Measurements from ENCODE around the gene IYD.

IYD gene

GRCh38 chr6:150408842-150409241, 40.0 kb downstream of the IYD start:
- H3K4me1 ChIP-seq (ENCODE audit: low read length) = peaks cover 12% of the 10 kb centered on the region
- no peaks in the 10 kb centered on the region for H4K20me1 ChIP-seq (ENCODE audit: insufficient read depth, low read length)
- H3K36me3 ChIP-seq (replicated peaks; ENCODE audit: low read depth, low read length) = no peaks in the 10 kb centered on the region
- H3K4me2 ChIP-seq (ENCODE audit: low read length) = no peak overlapping the region
- TF ChIP-seq EZH2phosphoT487 (IDR thresholded peaks at IDR 0.05; ENCODE audit: low read depth) = no peak
- no peak for TF ChIP-seq CTCF (IDR thresholded peaks at IDR 0.05; ENCODE audit: low read depth, low read length)
- no peak overlapping the region for H3K27ac ChIP-seq (ENCODE audit: low read length)
- no peak overlapping the region for H3K9ac ChIP-seq (ENCODE audit: low read length)
- no peak overlapping the region for H2AFZ ChIP-seq (ENCODE audit: low read depth, low read length)
- 0 out of 2 replicates have a peak, but pooled peaks cover 2% of the 10 kb centered on the region for H3K27me3 ChIP-seq (ENCODE audit: low read depth, low read length)
- no peaks in the 10 kb centered on the region for H3K79me2 ChIP-seq (ENCODE audit: low read length)
- 0 out of 2 replicates have a peak, but pooled peaks cover 4% of the 10 kb centered on the region for H3K9me3 ChIP-seq (ENCODE audit: insufficient read depth, low read length)
- H3K4me3 ChIP-seq (ENCODE audit: low read length) = no peak overlapping the region

GRCh38 chr6:150409576-150410066, 40.8 kb downstream of the IYD start:
- H3K27me3 ChIP-seq (ENCODE audit: low read depth, low read length) = 0 out of 2 replicates have a peak, but pooled peaks cover 2% of the 10 kb centered on the region
- H3K4me2 ChIP-seq (ENCODE audit: low read length) = peak overlapping the region; percentile 11; the same call in 1 of the 2 replicates
- no peaks in the 10 kb centered on the region for H3K36me3 ChIP-seq (replicated peaks; ENCODE audit: low read depth, low read length)
- H4K20me1 ChIP-seq (ENCODE audit: insufficient read depth, low read length) = no peaks in the 10 kb centered on the region
- no peak overlapping the region for H3K27ac ChIP-seq (ENCODE audit: low read length)
- no peak overlapping the region for H3K9ac ChIP-seq (ENCODE audit: low read length)
- H3K9me3 ChIP-seq (ENCODE audit: insufficient read depth, low read length) = 0 out of 2 replicates have a peak, but pooled peaks cover 4% of the 10 kb centered on the region
- H3K79me2 ChIP-seq (ENCODE audit: low read length) = no peaks in the 10 kb centered on the region
- TF ChIP-seq CTCF (IDR thresholded peaks at IDR 0.05; ENCODE audit: low read depth, low read length) = no peak
- no peak for TF ChIP-seq EZH2phosphoT487 (IDR thresholded peaks at IDR 0.05; ENCODE audit: low read depth)
- H2AFZ ChIP-seq (ENCODE audit: low read depth, low read length) = no peak overlapping the region
- H3K4me3 ChIP-seq (ENCODE audit: low read length) = no peak overlapping the region
- peaks cover 12% of the 10 kb centered on the region for H3K4me1 ChIP-seq (ENCODE audit: low read length)

- H3K4me1 ChIP-seq (ENCODE audit: low read length) = peaks cover 12% of the 10 kb centered on the region
- no peak overlapping the region for H3K4me2 ChIP-seq (ENCODE audit: low read length)
- no peak overlapping the region for H3K27ac ChIP-seq (ENCODE audit: low read length)
Measured at GRCh38 chr6:150410399-150410798, 41.6 kb downstream of the IYD start.

GRCh38 chr6:150410906-150411305, 42.1 kb downstream of the IYD start:
- Histone ChIP-seq H3K36me3 (replicated peaks; ENCODE audit: low read depth, low read length) (no peaks in the 10 kb centered on the region), H3K79me2 (ENCODE audit: low read length) (no peaks in the 10 kb centered on the region), H3K9me3 (ENCODE audit: insufficient read depth, low read length) (0 out of 2 replicates have a peak, but pooled peaks cover 2% of the 10 kb centered on the region), H3K4me1 (ENCODE audit: low read length) (peaks cover 12% of the 10 kb centered on the region), H3K27ac (ENCODE audit: low read length) (no peak overlapping the region), H3K4me2 (ENCODE audit: low read length) (no peak overlapping the region), H4K20me1 (ENCODE audit: insufficient read depth, low read length) (no peaks in the 10 kb centered on the region), H3K9ac (ENCODE audit: low read length) (no peak overlapping the region), H2AFZ (ENCODE audit: low read depth, low read length) (no peak overlapping the region), H3K4me3 (ENCODE audit: low read length) (no peak overlapping the region), H3K27me3 (ENCODE audit: low read depth, low read length) (0 out of 2 replicates have a peak, but pooled peaks cover 2% of the 10 kb centered on the region)
- TF ChIP-seq EZH2phosphoT487 (IDR thresholded peaks at IDR 0.05; ENCODE audit: low read depth) = no peak
- TF ChIP-seq CTCF (IDR thresholded peaks at IDR 0.05; ENCODE audit: low read depth, low read length) = no peak

More at GRCh38 chr6:150410399-150410798, 41.6 kb downstream of the IYD start:
- H4K20me1 ChIP-seq (ENCODE audit: insufficient read depth, low read length) = no peaks in the 10 kb centered on the region
- no peak overlapping the region for H3K4me3 ChIP-seq (ENCODE audit: low read length)
- 0 out of 2 replicates have a peak, but pooled peaks cover 4% of the 10 kb centered on the region for H3K9me3 ChIP-seq (ENCODE audit: insufficient read depth, low read length)
- no peaks in the 10 kb centered on the region for H3K36me3 ChIP-seq (replicated peaks; ENCODE audit: low read depth, low read length)
- no peak overlapping the region for H2AFZ ChIP-seq (ENCODE audit: low read depth, low read length)
- TF ChIP-seq CTCF (IDR thresholded peaks at IDR 0.05; ENCODE audit: low read depth, low read length) (no peak), EZH2phosphoT487 (IDR thresholded peaks at IDR 0.05; ENCODE audit: low read depth) (no peak)
- H3K9ac ChIP-seq (ENCODE audit: low read length) = no peak overlapping the region
- H3K27me3 ChIP-seq (ENCODE audit: low read depth, low read length) = 0 out of 2 replicates have a peak, but pooled peaks cover 2% of the 10 kb centered on the region
- H3K79me2 ChIP-seq (ENCODE audit: low read length) = no peaks in the 10 kb centered on the region

Measured in OCI-LY3 (cell line).